GM19452 (cell line): ENCODE measurements around the gene PLEKHH2.
"Not testable (repeated sequence)": the region's sequence is repeated elsewhere in the genome, so short reads cannot be mapped to it uniquely, and the experiment has no call there.

Experiments used
- ATAC-seq: cut with Tn5 transposase; IDR thresholded peaks from one replicate; pipeline ENCODE4 v1.9.1; 2021; ENCODE audit not compliant: unreplicated experiment

Gene PLEKHH2

GRCh38 chr2:43637030-43637803, at the start of gene PLEKHH2:
Gene PLEKHH2, plus strand, starts transcription at chr2:43637260. Its CDS starts 7,414 bp downstream, at chr2:43644674.
- peak; percentile 100 for ATAC-seq

- ATAC-seq = no peak
Measured at GRCh38 chr2:43592443-43592842, 44.6 kb upstream of the PLEKHH2 start.

GRCh38 chr2:43593254-43593653, 43.8 kb upstream of the PLEKHH2 start:
- ATAC-seq = no peak

- no peak for ATAC-seq
Measured at GRCh38 chr2:43594875-43595274, 42.2 kb upstream of the PLEKHH2 start.

- peak; percentile 98 for ATAC-seq
Measured at GRCh38 chr2:43595603-43596412, 41.3 kb upstream of the PLEKHH2 start, which contains the start of gene THADA. Gene THADA, minus strand, starts transcription at chr2:43596038. Its CDS starts 3,646 bp downstream, at chr2:43592392.

GRCh38 chr2:43600596-43600995, 36.5 kb upstream of the PLEKHH2 start:
- ATAC-seq = not testable (repeated sequence)

GRCh38 chr2:43604674-43605073, 32.4 kb upstream of the PLEKHH2 start:
- no peak for ATAC-seq

GRCh38 chr2:43605079-43605655, 31.9 kb upstream of the PLEKHH2 start:
- ATAC-seq = no peak

GRCh38 chr2:43605851-43606250, 31.2 kb upstream of the PLEKHH2 start:
- ATAC-seq = no peak

- ATAC-seq = peak; percentile 55
Measured at GRCh38 chr2:43609290-43609918, 27.7 kb upstream of the PLEKHH2 start.

- no peak for ATAC-seq
Measured at GRCh38 chr2:43610361-43610760, 26.7 kb upstream of the PLEKHH2 start.

GRCh38 chr2:43611987-43612894, 24.8 kb upstream of the PLEKHH2 start:
- peak; percentile 63 for ATAC-seq

- ATAC-seq = no peak
Measured at GRCh38 chr2:43612944-43613343, 24.1 kb upstream of the PLEKHH2 start.

GRCh38 chr2:43616967-43617680, 19.9 kb upstream of the PLEKHH2 start:
- ATAC-seq = no peak

- no peak for ATAC-seq
Measured at GRCh38 chr2:43619511-43619910, 17.5 kb upstream of the PLEKHH2 start.

- no peak for ATAC-seq
Measured at GRCh38 chr2:43622931-43623451, 14.1 kb upstream of the PLEKHH2 start.

- no peak for ATAC-seq
Measured at GRCh38 chr2:43631618-43632317, 5.3 kb upstream of the PLEKHH2 start.

- ATAC-seq = no peak
Measured at GRCh38 chr2:43634604-43635306, 2.3 kb upstream of the PLEKHH2 start.
